Mesendoderm (in vitro differentiated cells): ENCODE results near the gene GORASP1.

Source experiments
- DNase-seq: peaks from one replicate; pipeline ENCODE4 v3.0.0; 2013
- H2AK5ac ChIP-seq: 2 replicates; pipeline ENCODE4 v1.6.1; 2013; ENCODE audit warnings: low read length, inconsistent platforms
- H2BK120ac ChIP-seq: 2 replicates; pipeline ENCODE4 v1.6.1; 2013; ENCODE audit warnings: low read depth, mild to moderate bottlenecking, low read length, moderate library complexity, mixed read lengths
- H2BK15ac ChIP-seq: replicated peaks from 2 replicates; pipeline ENCODE4 v1.6.1; 2013; ENCODE audit warnings: low read depth, mild to moderate bottlenecking, moderate library complexity
- H2BK5ac ChIP-seq: 2 replicates; pipeline ENCODE4 v1.6.1; 2013; ENCODE audit warnings: low read length, inconsistent platforms
- H3K18ac ChIP-seq: 2 replicates; pipeline ENCODE4 v1.6.1; 2013; ENCODE audit warnings: mild to moderate bottlenecking, low read length, mixed read lengths
- H3K23ac ChIP-seq: one replicate; pipeline ENCODE4 v1.6.1; 2013; ENCODE audit warnings: low read length
- H3K27ac ChIP-seq: 2 replicates; pipeline ENCODE4 v1.5.1; 2013; ENCODE audit warnings: low read depth, mild to moderate bottlenecking, inconsistent platforms, low read length, moderate library complexity
- H3K27me3 ChIP-seq: 2 replicates; pipeline ENCODE4 v1.6.1; 2013; ENCODE audit warnings: low read length, control low read depth, mild to moderate bottlenecking, inconsistent platforms; ENCODE audit not compliant: insufficient read depth, poor library complexity
- H3K36me3 ChIP-seq: 2 replicates; pipeline ENCODE4 v1.6.1; 2013; ENCODE audit warnings: low read length, inconsistent platforms; ENCODE audit not compliant: control insufficient read depth, insufficient read depth
- H3K4ac ChIP-seq: one replicate; pipeline ENCODE4 v1.6.1; 2013; ENCODE audit warnings: low read depth, mild to moderate bottlenecking, low read length, moderate library complexity
- H3K4me1 ChIP-seq: 2 replicates; pipeline ENCODE4 v1.6.1; 2013; ENCODE audit warnings: low read depth, low read length, inconsistent platforms; ENCODE audit not compliant: control insufficient read depth
- H3K4me2 ChIP-seq: 2 replicates; pipeline ENCODE4 v1.6.1; 2013; ENCODE audit warnings: low read length
- H3K4me3 ChIP-seq: 2 replicates; pipeline ENCODE4 v1.5.1; 2013; ENCODE audit warnings: mild to moderate bottlenecking, low read length
- H3K56ac ChIP-seq: one replicate; pipeline ENCODE4 v1.6.1; 2013; ENCODE audit warnings: low read length
- H3K79me1 ChIP-seq: 2 replicates; pipeline ENCODE4 v1.6.1; 2013; ENCODE audit warnings: low read length, inconsistent platforms
- H3K79me2 ChIP-seq: 2 replicates; pipeline ENCODE4 v1.6.1; 2013; ENCODE audit warnings: mild to moderate bottlenecking, low read length; ENCODE audit not compliant: control insufficient read depth, insufficient read depth
- H3K9ac ChIP-seq: 2 replicates; pipeline ENCODE4 v1.6.1; 2013; ENCODE audit warnings: low read length, inconsistent platforms
- H4K5ac ChIP-seq: one replicate; pipeline ENCODE4 v1.6.1; 2013; ENCODE audit warnings: low read length
- H4K8ac ChIP-seq: one replicate; pipeline ENCODE4 v1.6.1; 2013; ENCODE audit warnings: low read depth, mild to moderate bottlenecking, control low read depth, low read length, moderate library complexity
- WGBS: extraction: QIAGEN DNeasy Blood & Tissue Kit; methylation state at CpG from one replicate; pipeline ENCODE4 v1.1.7; 2013; ENCODE audit warnings: low lambda C conversion rate, missing lambda C conversion rate; ENCODE audit not compliant: insufficient coverage; ENCODE audit errors: extremely low coverage; 5-methylcytosine and 5-hydroxymethylcytosine counted together

Gene GORASP1

DNA sequence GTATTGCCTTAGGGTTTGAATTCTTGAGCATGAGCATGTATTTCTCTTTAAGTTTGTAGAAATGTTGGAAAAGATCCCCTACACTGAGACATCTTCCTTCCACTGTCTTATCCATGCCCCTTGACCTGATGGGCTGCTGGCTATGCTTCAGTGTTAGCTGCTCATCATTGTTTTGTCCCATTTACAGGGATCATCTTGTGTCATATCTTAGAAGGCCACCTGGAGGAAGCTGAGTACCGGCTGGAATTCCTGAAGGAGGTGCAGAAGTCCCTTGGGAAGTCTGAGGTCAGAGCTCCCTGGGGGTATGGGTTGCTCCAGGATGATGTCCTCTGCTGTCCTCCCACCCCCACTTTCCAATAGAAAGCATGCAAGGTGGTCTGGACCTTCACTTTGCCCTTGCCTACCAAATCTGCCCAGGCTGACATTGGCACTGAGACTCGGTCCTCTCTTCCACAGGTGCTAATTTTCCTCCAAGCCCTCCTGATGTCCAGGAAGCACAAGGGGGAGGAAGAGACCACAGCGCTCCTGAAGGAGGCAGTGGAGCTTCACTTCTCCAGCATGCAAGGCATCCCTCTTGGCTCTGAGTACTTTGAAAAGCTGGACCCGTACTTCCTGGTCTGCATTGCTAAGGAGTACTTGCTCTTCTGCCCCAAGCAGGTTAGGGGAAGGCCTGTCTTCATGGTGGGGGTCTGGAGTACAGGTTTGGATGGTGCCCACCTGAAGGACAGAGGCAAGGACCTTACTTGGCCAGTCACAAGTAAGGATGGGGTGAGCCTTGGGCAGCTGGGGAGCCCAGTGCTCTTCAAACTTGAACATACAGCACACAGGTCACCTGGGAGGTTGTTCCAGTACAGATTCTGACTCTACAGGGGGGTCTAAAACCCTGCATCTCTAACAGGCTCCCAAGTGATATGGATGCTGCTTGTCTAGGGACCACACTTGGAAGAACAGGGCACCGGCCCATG, 17.7 kb upstream of the GORASP1 start:
- DNase-seq, result peak; percentile 78
- Histone ChIP-seq H2AK5ac (no peak overlapping the region), H3K27me3 (no peaks in the 10 kb centered on the region), H2BK5ac (no peak overlapping the region), H4K5ac (no peak overlapping the region), H3K36me3 (no peaks in the 10 kb centered on the region), H2BK120ac (no peak overlapping the region), H2BK15ac (no peak overlapping the region), H3K27ac (no peak overlapping the region), H3K18ac (no peak overlapping the region), H3K4me3 (no peak overlapping the region), H3K79me2 (no peaks in the 10 kb centered on the region), H3K4me1 (no peaks in the 10 kb centered on the region), H3K4me2 (no peak overlapping the region), H3K4ac (no peak overlapping the region), H4K8ac (no peak overlapping the region), H3K79me1 (no peaks in the 10 kb centered on the region), H3K9ac (no peak overlapping the region), H3K23ac (no peak overlapping the region), H3K56ac (no peak overlapping the region)
- no CpG with 5 or more reads among the region's 5 CpGs for WGBS

DNA sequence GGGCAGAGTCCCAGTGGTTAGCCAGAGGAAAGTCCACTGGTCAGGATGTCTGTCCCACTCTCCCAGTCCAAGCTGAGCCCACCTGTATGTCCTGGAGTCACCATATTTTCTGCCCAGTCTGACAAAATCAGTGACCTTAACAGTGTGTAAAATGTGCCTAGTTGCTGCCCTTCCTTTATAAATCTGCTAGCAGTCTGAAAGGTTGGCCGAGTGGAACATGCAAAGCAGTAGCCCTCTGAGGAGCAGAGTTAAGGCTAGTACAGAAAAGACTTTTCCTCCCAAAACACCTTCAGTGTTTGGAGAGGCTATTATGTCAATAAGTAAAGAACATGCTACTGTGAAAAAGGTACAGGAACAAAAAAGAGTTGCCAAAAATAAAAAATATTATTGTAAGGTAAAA, 15.4 kb upstream of the GORASP1 start:
- Histone ChIP-seq H2BK120ac (no peak overlapping the region), H4K5ac (no peak overlapping the region), H2BK15ac (no peak overlapping the region), H3K9ac (no peak overlapping the region), H3K79me2 (no peaks in the 10 kb centered on the region), H3K36me3 (no peaks in the 10 kb centered on the region), H3K4me1 (no peaks in the 10 kb centered on the region), H2AK5ac (no peak overlapping the region), H3K18ac (no peak overlapping the region), H3K4me3 (no peak overlapping the region), H3K27ac (no peak overlapping the region), H3K23ac (no peak overlapping the region), H3K4me2 (no peak overlapping the region), H3K4ac (no peak overlapping the region), H4K8ac (no peak overlapping the region), H2BK5ac (no peak overlapping the region), H3K79me1 (no peaks in the 10 kb centered on the region), H3K27me3 (no peaks in the 10 kb centered on the region), H3K56ac (no peak overlapping the region)
- DNase-seq, result no peak
- WGBS, result no CpG with 5 or more reads among the region's 1 CpG

DNA sequence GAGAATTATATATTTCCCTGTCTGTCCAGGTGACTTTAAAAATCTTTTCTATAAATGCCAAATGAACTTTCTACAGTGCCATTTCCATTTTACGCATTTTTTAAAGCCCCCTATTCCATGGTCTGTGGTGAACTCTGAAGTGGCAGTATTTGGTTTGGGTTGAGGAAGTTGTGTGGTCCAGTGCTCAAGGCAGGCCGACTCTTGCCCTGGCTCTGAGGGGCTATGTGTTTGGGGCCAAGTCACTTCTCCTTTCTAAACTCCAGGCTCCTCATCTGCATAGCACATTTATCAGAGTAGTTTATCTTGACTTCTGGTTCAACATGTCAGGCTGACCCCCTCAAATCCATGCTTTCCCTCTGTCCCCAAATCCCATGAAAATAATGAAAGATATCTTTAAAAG, 14.2 kb upstream of the GORASP1 start:
- no peak overlapping the region for H4K5ac ChIP-seq
- no peak for DNase-seq
- H2AK5ac ChIP-seq, result no peak overlapping the region
- H3K27ac ChIP-seq, result no peak overlapping the region
- no peak overlapping the region for H2BK15ac ChIP-seq
- no peaks in the 10 kb centered on the region for H3K79me1 ChIP-seq
- no peak overlapping the region for H2BK120ac ChIP-seq
- no peak overlapping the region for H2BK5ac ChIP-seq
- no peak overlapping the region for H3K18ac ChIP-seq
- WGBS, result no CpG with 5 or more reads among the region's 2 CpGs
- no peak overlapping the region for H3K56ac ChIP-seq
- no peaks in the 10 kb centered on the region for H3K36me3 ChIP-seq
- no peak overlapping the region for H3K4me3 ChIP-seq
- H3K4me2 ChIP-seq, result no peak overlapping the region
- no peak overlapping the region for H4K8ac ChIP-seq
- H3K79me2 ChIP-seq, result no peaks in the 10 kb centered on the region
- no peak overlapping the region for H3K4ac ChIP-seq
- H3K4me1 ChIP-seq, result no peaks in the 10 kb centered on the region
- no peak overlapping the region for H3K23ac ChIP-seq
- no peaks in the 10 kb centered on the region for H3K27me3 ChIP-seq
- no peak overlapping the region for H3K9ac ChIP-seq

DNA sequence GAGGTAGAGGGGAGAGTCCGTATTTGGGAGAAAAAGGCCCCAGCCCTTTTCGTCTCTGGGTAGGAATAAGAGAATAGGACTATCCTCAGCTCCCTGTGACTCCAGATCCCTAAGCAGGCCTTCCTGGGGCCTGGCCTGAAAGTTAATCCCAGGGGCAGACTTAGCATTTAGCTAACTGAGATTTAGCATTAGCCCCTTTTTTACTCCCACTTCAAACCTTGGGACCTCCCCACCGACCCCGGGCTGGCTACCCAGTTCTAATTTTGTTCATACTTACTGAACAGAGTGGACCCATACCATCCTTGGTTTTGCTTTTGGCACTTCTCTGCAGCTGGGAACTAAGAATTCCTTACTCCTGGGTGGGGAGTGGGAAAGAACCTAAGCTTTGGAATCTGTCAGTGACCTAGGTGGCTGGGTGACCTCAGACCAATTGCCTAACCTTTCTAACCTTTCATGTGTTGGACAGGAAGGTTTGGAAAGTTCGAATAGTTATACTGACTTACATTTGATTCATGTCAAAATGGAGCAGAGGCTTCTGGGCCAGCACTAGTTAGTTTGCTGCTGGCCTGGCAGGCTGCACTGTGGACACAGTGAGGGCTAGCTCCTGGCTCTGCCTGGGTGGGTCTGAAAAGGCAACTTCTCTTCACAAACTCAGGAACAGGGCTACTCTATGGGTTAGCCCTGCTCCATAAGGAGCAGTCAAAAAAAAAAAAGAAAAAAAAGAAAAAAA, 11.7 kb upstream of the GORASP1 start:
- H3K4me2 ChIP-seq, result no peak overlapping the region
- no peak overlapping the region for H3K23ac ChIP-seq
- no peak overlapping the region for H3K18ac ChIP-seq
- no peak overlapping the region for H3K56ac ChIP-seq
- DNase-seq, result no peak
- no peaks in the 10 kb centered on the region for H3K79me1 ChIP-seq
- H2BK5ac ChIP-seq, result no peak overlapping the region
- no peaks in the 10 kb centered on the region for H3K36me3 ChIP-seq
- H3K79me2 ChIP-seq, result no peaks in the 10 kb centered on the region
- H2BK15ac ChIP-seq, result no peak overlapping the region
- no peak overlapping the region for H4K8ac ChIP-seq
- no peak overlapping the region for H4K5ac ChIP-seq
- H3K27me3 ChIP-seq, result no peaks in the 10 kb centered on the region
- H2AK5ac ChIP-seq, result no peak overlapping the region
- no peak overlapping the region for H3K9ac ChIP-seq
- H2BK120ac ChIP-seq, result no peak overlapping the region
- H3K4me3 ChIP-seq, result no peak overlapping the region
- H3K4ac ChIP-seq, result no peak overlapping the region
- H3K4me1 ChIP-seq, result no peaks in the 10 kb centered on the region
- WGBS, result no CpG with 5 or more reads among the region's 5 CpGs
- no peak overlapping the region for H3K27ac ChIP-seq

DNA sequence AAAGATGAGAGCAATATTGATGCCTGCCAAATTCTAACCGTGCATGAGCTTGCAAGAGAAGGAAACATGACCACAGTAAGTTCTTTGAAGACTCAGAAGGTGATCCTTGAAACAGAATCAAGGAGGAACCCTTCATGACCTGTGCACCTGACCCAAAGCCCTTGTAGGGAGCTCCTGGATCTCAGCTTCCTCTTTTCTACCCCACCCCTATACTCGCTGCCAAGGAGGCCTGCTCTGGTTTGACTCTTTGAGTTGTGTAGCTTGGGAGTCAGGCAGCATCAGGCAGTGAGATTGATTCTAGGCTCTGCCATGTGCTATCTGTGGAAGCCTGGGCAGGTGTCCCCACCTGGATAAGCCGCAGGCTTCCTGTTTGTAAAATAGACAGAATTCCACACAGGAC, 10.7 kb upstream of the GORASP1 start:
- H3K4me2 ChIP-seq, result no peak overlapping the region
- no peak for DNase-seq
- H3K56ac ChIP-seq, result no peak overlapping the region
- no peaks in the 10 kb centered on the region for H3K79me1 ChIP-seq
- H2BK120ac ChIP-seq, result no peak overlapping the region
- H3K36me3 ChIP-seq, result no peaks in the 10 kb centered on the region
- no peak overlapping the region for H2BK15ac ChIP-seq
- H3K4ac ChIP-seq, result no peak overlapping the region
- H3K79me2 ChIP-seq, result no peaks in the 10 kb centered on the region
- H3K9ac ChIP-seq, result no peak overlapping the region
- no peak overlapping the region for H2AK5ac ChIP-seq
- no peak overlapping the region for H3K18ac ChIP-seq
- no peak overlapping the region for H4K5ac ChIP-seq
- H3K4me3 ChIP-seq, result no peak overlapping the region
- H2BK5ac ChIP-seq, result no peak overlapping the region
- no CpG with 5 or more reads among the region's 3 CpGs for WGBS
- H3K27me3 ChIP-seq, result no peaks in the 10 kb centered on the region
- H3K27ac ChIP-seq, result no peak overlapping the region
- no peaks in the 10 kb centered on the region for H3K4me1 ChIP-seq
- no peak overlapping the region for H3K23ac ChIP-seq
- no peak overlapping the region for H4K8ac ChIP-seq
